ENCODE measurements around the gene ESPN.

GRCh38 chr1:6421266-6421665, 3.3 kb upstream of the ESPN start:
- no peak for TF ChIP-seq CTCF (IDR thresholded peaks at IDR 0.05; ENCODE audit: borderline replicate concordance, extremely low read depth, low read length, poor library complexity, severe bottlenecking)
- TF ChIP-seq EZH2 (IDR thresholded peaks at IDR 0.05; ENCODE audit: borderline replicate concordance, low read depth, low read length, severe bottlenecking) = no peak
